HG02798 (cell line): ENCODE data around the gene LPAR3.

Experiments
- ATAC-seq: cut with Tn5 transposase; IDR thresholded peaks from one replicate; pipeline ENCODE4 v1.9.1; 2021; ENCODE audit warnings: mild to moderate bottlenecking; ENCODE audit not compliant: unreplicated experiment, poor library complexity

The LPAR3 gene

DNA sequence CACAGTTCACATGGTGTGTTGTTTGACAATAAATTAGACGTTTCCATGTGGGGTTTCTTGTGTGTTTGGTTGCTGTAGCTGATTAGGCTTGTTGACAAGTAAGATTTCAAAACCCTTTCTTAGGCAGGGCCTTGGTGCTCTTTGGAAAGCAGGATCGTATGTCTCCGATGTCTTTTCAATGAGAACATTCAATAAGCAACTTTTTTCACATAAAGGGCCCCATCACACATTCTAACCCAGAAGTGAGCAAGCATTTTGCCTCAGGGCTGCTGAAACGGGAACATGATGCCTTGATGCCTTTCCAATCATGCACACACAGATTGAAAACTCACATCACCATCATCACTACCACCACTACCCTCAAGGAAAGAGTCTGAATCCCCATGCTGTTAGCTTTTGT is 33.1 kb downstream of the LPAR3 start:
- ATAC-seq = no peak

DNA sequence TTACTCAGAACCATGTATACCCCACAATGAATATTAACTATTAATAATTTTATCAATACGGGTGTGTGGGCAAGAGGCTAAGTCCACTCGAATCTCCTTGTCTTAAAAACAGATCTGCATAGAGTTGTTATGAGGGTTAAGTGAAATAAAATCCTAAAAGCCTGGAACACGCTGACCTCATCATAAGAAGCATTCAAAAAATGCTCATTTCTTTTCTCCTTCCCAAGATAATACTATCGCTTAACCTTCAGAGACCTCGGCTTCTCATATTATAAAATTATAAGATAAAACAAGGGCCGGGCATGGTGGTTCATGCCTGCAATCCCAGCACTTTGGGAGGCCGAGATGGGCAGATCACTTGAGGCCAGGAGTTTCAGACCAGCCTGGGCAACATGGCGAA is 35.1 kb downstream of the LPAR3 start:
- no peak for ATAC-seq

- ATAC-seq = no peak
Measured at GRCh38 chr1:84856726-84857270, 36.2 kb downstream of the LPAR3 start.

DNA sequence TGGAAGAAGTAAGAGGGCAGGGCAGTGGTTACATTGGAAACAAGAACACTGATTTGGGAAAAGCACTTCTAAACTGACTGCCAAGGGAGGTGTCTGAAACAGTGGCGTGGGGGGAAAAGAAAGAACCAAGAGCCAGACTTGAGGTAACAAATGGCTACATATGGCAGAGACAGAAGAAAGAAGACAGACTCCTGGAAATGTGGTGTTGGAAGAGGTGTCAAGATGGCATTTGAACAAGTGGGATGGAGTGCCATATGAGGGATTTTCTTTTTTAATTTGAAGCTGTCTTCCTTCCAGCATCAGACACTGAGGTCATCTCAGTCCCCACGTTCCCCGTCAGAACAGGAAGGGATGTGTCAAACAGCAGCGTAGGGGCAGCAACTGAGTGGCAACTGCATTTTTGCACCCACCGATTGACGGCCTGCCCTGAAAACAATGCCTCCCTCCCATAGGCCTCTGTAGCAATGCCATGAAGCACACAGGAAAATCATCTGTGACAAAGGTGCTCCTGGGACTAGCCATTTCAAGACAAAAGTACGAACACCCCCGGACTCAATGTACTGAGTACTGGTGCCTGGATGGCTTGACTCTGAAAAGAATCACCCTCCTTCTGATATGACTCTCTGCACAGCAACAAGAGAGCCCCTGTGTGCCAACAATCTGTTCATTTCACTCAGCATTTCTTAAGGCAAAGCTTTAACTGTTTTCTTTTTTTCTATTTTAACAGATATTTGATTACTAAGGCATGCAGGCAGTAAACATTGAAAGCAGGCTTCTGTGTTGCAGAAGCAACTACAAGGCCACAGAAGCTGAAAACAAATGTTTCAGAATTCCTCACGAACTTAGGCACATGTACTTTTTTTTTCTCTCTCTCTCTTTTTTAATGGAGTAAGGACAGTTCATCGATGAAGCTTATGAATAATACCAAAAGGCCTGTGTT is 37.0 kb downstream of the LPAR3 start:
- no peak for ATAC-seq

- no peak for ATAC-seq
Measured at GRCh38 chr1:84855168-84855567, 37.8 kb downstream of the LPAR3 start.

- peak; percentile 90 for ATAC-seq
Measured at GRCh38 chr1:84853741-84854721, 39.0 kb downstream of the LPAR3 start.

DNA sequence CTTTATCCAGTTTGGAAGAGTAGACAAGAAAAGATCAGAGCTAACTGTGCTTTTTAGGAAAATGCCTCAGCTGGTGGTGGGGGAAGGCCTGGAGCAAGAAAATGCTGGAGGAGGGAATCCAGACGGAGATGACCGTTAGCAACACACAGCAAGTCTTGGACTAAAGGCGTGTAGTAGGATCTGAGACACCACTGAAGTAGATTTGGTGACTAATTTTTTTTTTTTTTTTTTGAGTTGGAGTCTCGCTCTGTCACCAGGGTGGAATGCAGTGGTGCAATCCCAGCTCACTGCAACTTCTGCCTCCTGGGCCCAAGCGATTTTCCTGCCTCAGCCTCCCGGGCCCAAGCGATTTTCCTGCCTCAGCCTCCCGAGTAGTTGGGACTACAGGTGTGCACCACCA is 41.2 kb downstream of the LPAR3 start:
- no peak for ATAC-seq

DNA sequence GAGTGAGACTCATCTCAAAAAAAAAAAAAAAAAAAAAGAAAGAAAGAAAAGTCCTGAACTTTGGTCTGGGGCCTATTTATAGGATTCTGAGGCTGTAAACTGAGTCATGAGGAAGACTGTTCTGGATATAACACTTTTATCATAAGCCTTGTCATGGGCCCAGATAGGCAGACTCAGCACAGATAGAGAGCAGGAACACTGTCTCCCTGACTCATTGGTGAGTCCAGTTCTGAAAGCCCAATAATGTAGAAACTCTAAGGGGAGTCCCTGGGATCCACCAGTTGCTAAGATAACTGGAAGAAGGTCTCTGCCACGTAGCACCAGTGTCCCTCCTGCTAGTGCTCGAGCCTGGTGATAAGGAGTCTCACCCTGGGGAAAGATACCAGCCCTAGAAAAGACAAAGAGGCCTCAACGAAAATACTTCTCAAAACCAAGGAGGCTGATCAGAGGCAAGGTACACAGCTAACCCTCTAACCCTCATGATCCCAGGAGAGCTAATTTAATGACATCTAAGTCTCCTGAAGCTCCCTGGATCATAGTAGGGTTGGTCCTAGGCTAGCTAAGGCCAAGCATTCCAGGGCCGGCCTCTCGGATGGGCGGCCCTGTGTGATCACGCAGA is 43.5 kb downstream of the LPAR3 start:
- no peak for ATAC-seq

DNA sequence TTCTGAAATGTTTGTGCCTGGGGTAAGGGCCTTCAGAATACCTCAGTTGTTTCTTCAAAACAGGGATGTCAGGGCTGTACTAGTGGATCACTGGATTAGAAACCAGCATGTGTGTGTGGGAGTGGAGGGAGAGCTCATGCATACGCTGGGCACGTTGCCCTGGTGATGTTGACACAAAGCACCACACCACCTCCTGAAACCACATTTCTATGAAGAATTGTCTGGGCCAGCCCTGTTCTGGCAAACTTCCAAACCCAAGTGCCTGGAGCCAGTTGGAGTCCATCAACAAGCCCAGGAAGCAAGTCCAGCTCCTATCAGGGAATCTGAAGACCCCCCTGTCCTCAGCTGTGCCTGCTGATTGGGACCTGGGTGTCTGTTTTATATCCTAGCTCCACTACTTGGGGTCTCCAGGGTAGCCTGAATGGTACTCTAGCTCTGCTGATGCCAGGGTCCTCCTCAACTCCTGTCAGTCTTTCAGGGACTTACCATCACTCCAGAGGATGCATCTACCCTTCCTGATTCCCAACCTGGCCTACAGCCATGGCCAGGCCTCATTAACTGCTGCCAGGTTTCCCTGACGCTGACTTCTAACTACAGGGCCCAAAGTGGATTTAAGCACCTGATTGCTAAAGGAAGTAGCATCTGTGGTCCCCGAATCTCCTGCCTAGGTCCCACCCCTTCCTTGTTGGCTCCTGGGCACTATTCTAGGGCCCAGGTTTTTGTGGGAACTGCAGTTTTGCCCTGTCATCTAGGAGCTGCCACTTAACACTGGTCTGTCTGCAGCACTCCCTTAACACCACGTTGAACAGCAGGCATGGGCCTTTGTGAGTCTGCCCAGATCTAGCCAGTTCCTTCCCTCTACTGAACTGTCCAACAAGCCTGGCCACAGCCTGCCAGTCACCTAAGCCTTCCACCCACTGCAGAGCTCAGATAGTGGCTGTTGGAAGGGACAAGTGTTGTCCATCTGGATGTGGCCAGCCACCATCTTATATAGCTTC is 45.5 kb downstream of the LPAR3 start:
- peak; percentile 47 for ATAC-seq

DNA sequence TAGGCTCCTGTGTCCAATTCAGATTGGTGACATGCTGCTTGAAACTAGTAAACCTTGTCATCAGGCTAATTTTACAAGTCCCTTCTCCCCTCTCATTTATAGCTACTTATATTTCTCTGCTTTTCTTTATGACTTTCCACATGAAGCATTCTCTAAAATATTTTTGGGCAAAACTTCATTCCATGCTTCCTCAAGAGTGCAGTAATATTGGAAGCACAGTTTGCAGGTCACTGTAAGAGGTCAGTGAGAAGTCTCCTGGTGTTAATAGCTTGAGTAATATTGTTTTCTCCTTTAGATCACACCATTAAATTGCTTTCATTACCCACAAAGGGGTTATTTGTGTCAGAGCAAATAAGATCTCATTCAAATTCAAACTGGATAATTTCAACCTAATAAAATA is 46.6 kb downstream of the LPAR3 start:
- ATAC-seq = no peak

DNA sequence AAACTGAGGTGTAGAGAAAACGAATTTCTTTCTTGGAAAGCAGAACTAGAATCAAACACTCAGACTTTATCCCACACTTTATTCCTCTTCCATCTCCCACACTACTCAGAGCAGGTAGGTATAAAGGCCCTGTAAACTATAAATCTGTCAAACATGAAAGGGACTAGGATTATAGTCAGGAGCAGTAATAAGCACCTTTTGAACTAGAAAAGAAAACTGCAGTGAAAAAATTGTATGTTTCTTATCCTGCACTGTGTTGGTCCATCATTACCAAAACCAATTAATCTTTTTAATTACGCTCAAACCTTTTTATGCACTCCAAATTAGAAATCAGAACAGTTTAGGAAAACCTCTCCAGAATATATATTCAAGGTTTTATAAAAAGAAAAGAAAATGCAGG is 47.6 kb downstream of the LPAR3 start:
- no peak for ATAC-seq

- ATAC-seq = no peak
Measured at GRCh38 chr1:84844094-84844493, 48.9 kb downstream of the LPAR3 start.

- ATAC-seq = no peak
Measured at GRCh38 chr1:84842748-84843231, 50.2 kb downstream of the LPAR3 start.

- no peak for ATAC-seq
Measured at GRCh38 chr1:84841971-84842370, 51.0 kb downstream of the LPAR3 start.

DNA sequence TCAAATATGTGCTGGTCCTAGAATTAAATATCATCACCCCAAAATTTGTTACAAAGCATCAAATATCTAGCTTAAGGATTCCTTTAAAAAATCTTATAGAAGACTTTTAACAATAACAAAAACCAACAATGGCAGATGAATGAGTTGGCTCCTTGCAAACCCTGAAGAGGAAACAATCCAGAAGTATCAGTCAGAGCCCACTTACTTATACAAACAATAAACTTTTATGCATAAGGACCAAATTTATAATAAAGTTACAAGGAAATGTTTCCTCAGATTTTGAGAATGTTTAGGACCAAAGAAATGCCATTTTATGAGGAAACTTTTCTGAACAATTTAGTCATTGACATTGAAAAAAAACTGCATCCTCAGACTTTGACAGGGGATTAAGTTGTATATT is 52.7 kb downstream of the LPAR3 start:
- no peak for ATAC-seq

DNA sequence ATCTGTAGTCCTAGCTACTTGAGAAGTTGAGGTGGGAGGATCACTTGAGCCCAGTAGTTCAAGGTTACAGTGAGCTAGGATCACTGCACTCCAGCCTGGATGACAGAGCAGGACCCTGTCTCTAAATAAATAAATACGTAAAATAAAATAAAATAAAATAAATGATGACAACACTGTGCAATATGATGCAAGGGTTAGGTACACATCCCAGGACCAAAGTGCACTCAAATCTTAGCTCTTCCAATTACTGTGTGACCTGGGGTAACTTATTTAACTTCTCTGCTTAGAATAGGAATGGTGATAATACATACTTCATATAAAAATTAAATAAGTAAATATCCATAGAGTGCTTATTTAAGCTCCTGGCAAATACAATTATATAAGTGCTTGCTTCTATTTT is 53.5 kb downstream of the LPAR3 start:
- ATAC-seq = no peak

GRCh38 chr1:84836145-84836544 is 56.9 kb downstream of the LPAR3 start:
- ATAC-seq = no peak

DNA sequence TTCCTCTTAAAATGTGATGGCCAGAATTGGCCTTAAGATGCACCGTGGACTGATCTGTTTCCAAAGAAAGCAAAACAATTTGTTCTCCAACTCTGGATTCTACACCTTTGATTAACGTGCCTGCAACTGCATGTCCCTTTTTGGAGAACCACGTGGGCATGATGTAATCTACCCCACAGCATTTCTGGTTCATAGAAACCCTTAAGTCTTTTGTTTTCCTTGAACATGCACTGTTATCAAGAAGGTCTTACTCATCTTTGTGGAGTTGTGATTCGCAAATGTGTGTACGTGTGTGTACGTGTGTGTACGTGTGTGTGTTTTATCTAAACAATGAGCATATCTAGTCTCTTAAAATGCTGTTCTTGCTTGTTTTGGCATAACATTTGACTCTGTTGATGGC is 57.8 kb downstream of the LPAR3 start:
- no peak for ATAC-seq

GRCh38 chr1:84834419-84835064 is 58.5 kb downstream of the LPAR3 start:
- no peak for ATAC-seq
